Endothelial cell of umbilical vein (primary cell): ENCODE results near the gene SCN9A. TPM values are rescaled to one million over a fixed set of nuclear protein-coding genes. Genes with fewer than 3 reads are reported as not detected.

Source experiments
- BruUV-seq: library from RNA; stranded (reverse); fragments of 400-500 nt; replicated peaks from 2 replicates; lab custom pipeline; 2021; lab: Mats Ljungman, UMichigan
- CTCF ChIA-PET: fragments of 300-600, 350-600 bp; sonication (Branson Sonifier 250); formaldehyde crosslinking; loops from one replicate; lab custom pipeline; 2021; ENCODE audit warnings: antibody characterized with exemption, inconsistent platforms; lab: Charles Lee
- POLR2A ChIA-PET: fragments of 300-600, 350-600 bp; sonication (Branson Sonifier 250); formaldehyde crosslinking; loops from one replicate; lab custom pipeline; 2021; ENCODE audit warnings: antibody characterized with exemption, inconsistent platforms; lab: Charles Lee
- DNase-seq: peaks from one replicate; pipeline ENCODE4 v3.0.0-alpha.2; 2011; ENCODE audit warnings: low read depth, low spot score
- FAIRE-seq: peaks from 2 replicates; lab custom pipeline; 2011; peaks lifted over from hg19 to GRCh38; lab: Jason Lieb, UNC
- H2AFZ ChIP-seq: 2 replicates; pipeline ENCODE4 v1.6.0; 2012; ENCODE audit warnings: low read depth, low read length, control low read depth, inconsistent platforms
- H3K27ac ChIP-seq: 2 replicates; pipeline ENCODE4 v1.5.1; 2011; ENCODE audit warnings: low read depth, mild to moderate bottlenecking, control low read depth, low read length, moderate library complexity; ENCODE audit not compliant: insufficient read depth
- H3K27me3 ChIP-seq, 2 experiments: 2 replicates each; pipeline versions ENCODE4 v1.6.0 to v1.6.1; 2011; ENCODE audit warnings: low read length in 2 of 2, mixed read lengths in 1 of 2; ENCODE audit not compliant: control insufficient read depth in 2 of 2, insufficient read depth in 2 of 2
- H3K36me3 ChIP-seq, 2 experiments: 2 replicates in 1 of 2; 3 replicates in 1 of 2; pipeline ENCODE4 v1.5.1; 2011; ENCODE audit warnings: low read length in 2 of 2, mild to moderate bottlenecking in 1 of 2, moderate library complexity in 1 of 2; ENCODE audit not compliant: control insufficient read depth in 2 of 2, insufficient read depth in 2 of 2; ENCODE audit errors: extremely low read depth in 1 of 2
- H3K4me1 ChIP-seq: 3 replicates; pipeline ENCODE4 v1.5.1; 2011; ENCODE audit warnings: mild to moderate bottlenecking, low read length; ENCODE audit not compliant: control insufficient read depth, insufficient read depth; ENCODE audit errors: extremely low read depth
- H3K4me2 ChIP-seq: 2 replicates; pipeline ENCODE4 v1.6.1; 2011; ENCODE audit warnings: low read length, control low read depth, mixed read lengths; ENCODE audit not compliant: insufficient read depth
- H3K4me3 ChIP-seq, 3 experiments: fragments of 200-600 bp in 1 of 3; sonication (generic), shearing (Covaris generic) in 1 of 3; replicated peaks in 1 of 3; 2 replicates each; pipeline ENCODE4 v1.5.1; 2011 to 2016; ENCODE audit warnings: control low read depth in 3 of 3, low read length in 3 of 3, mild to moderate bottlenecking in 2 of 3, inconsistent platforms in 1 of 3, low read depth in 1 of 3, moderate library complexity in 1 of 3; ENCODE audit not compliant: insufficient read depth in 1 of 3
- H3K79me2 ChIP-seq: 2 replicates; pipeline ENCODE4 v1.6.0; 2012; ENCODE audit warnings: low read length, inconsistent platforms; ENCODE audit not compliant: control insufficient read depth, insufficient read depth
- H3K9ac ChIP-seq: replicated peaks from 2 replicates; pipeline ENCODE3; 2011; ENCODE audit warnings: low read length, control low read depth; ENCODE audit not compliant: insufficient read depth; ENCODE audit errors: extremely low read depth
- H3K9me1 ChIP-seq: replicated peaks from 3 replicates; pipeline ENCODE4 v1.6.0; 2011; ENCODE audit warnings: mild to moderate bottlenecking, low read length; ENCODE audit not compliant: control insufficient read depth, insufficient read depth; ENCODE audit errors: extremely low read depth
- H3K9me3 ChIP-seq: replicated peaks from 2 replicates; pipeline ENCODE4 v1.5.1; 2012; ENCODE audit warnings: low read length, inconsistent platforms; ENCODE audit not compliant: control insufficient read depth, insufficient read depth
- H4K20me1 ChIP-seq: replicated peaks from 2 replicates; pipeline ENCODE3; 2011; ENCODE audit warnings: mild to moderate bottlenecking, low read length; ENCODE audit not compliant: control insufficient read depth, insufficient read depth; ENCODE audit errors: extremely low read depth
- CTCF ChIP-seq, 2 donors: IDR thresholded peaks; 1 replicate in 1 of 2; 2 replicates in 1 of 2; pipeline ENCODE4 v1.5.1; 2011; ENCODE audit warnings: low read length in 2 of 2, mild to moderate bottlenecking in 2 of 2, moderate library complexity in 2 of 2, control low read depth in 1 of 2, inconsistent platforms in 1 of 2, low read depth in 1 of 2; ENCODE audit not compliant: insufficient read depth in 1 of 2; ENCODE audit errors: extremely low read depth in 1 of 2
- EZH2 ChIP-seq: IDR thresholded peaks from 2 replicates; pipeline ENCODE4 v1.6.1; 2012; ENCODE audit warnings: borderline replicate concordance, low read depth, mild to moderate bottlenecking, moderate library complexity, low read length, inconsistent platforms; ENCODE audit not compliant: severe bottlenecking
- FOS ChIP-seq: IDR thresholded peaks from 2 replicates; pipeline ENCODE4 v1.6.1; 2011; ENCODE audit warnings: mild to moderate bottlenecking, low read length, moderate library complexity, borderline replicate concordance; ENCODE audit not compliant: insufficient read depth
- GATA2 ChIP-seq: IDR thresholded peaks from 2 replicates; pipeline ENCODE4 v1.7.0; 2011; ENCODE audit warnings: low read depth, mild to moderate bottlenecking, moderate library complexity, mixed read lengths, low read length; ENCODE audit not compliant: insufficient read length, insufficient read depth
- JUN ChIP-seq: IDR thresholded peaks from 2 replicates; pipeline ENCODE4 v1.6.1; 2011; ENCODE audit warnings: borderline replicate concordance, low read depth; ENCODE audit not compliant: insufficient read length, insufficient read depth
- MAX ChIP-seq: IDR thresholded peaks from 2 replicates; pipeline ENCODE4 v1.6.1; 2011; ENCODE audit not compliant: insufficient read depth, insufficient read length
- MYC ChIP-seq: IDR thresholded peaks from one replicate; pipeline ENCODE4 v1.6.1; 2011; ENCODE audit warnings: mild to moderate bottlenecking, low read depth, low read length
- POLR2A ChIP-seq: IDR thresholded peaks from 2 replicates; pipeline ENCODE4 v1.6.1; 2012; ENCODE audit warnings: low read depth, mild to moderate bottlenecking, control low read depth, low read length
- POLR2AphosphoS5 ChIP-seq: IDR thresholded peaks from 2 replicates; pipeline ENCODE4 v1.6.1; 2012; ENCODE audit warnings: low read depth, mild to moderate bottlenecking, control low read depth, low read length, moderate library complexity; ENCODE audit not compliant: insufficient read depth
- dilution Hi-C: fragments of 300-500 bp; cut with MboI; formaldehyde crosslinking; loops from one replicate; pipeline ENCODE4 v1.15.0; 2019; ENCODE audit warnings: low sequenced_read_pairs; ENCODE audit not compliant: extremely low pct_ligation_motif_present
- intact Hi-C: fragments of 100-400 bp; cut with micrococcal nuclease; formaldehyde crosslinking; loops from one replicate; pipeline ENCODE4 v1.10.0; 2022
- polyA plus RNA-seq, 4 experiments: library from polyadenylated mRNA; depleted of rRNA in 3 of 4; stranded (reverse) in 3 of 4; unstranded in 1 of 4; fragments of >200 nt; gene quantifications; 2 replicates each; pipeline versions ENCODE4 v1.2.1 to v1.2.3, GENCODE V29; 2011 to 2012; ENCODE audit warnings: missing spikeins in 1 of 4
- total RNA-seq: library from RNA; stranded (reverse); gene quantifications from 2 replicates; pipeline ENCODE4 v1.2.3, GENCODE V29; 2021

SCN9A gene
- total and polyA plus RNA-seq, 2 donors (not counting 3 experiments of a cell fraction or from before 2014, with no cell fraction given), result 0.88 to 1.6 TPM

GRCh38 chr2:166338831-166339339 is 36.9 kb downstream of the SCN9A start:
- H3K9ac ChIP-seq, result no peak overlapping the region
- no peak overlapping the region for H3K4me2 ChIP-seq
- no peaks in the 10 kb centered on the region for H4K20me1 ChIP-seq
- H3K27me3 ChIP-seq, result no peaks in the 10 kb centered on the region
- H3K4me1 ChIP-seq, result no peaks in the 10 kb centered on the region
- FAIRE-seq, result no peak
- POLR2A ChIA-PET, result no interaction called here
- no peaks in the 10 kb centered on the region for H3K9me3 ChIP-seq
- no peak for DNase-seq
- dilution Hi-C loops, result no loop called here
- TF ChIP-seq CTCF (IDR thresholded peaks at IDR 0.05; ENCODE audit: extremely low read depth in 1 of 2, insufficient read depth in 1 of 2, low read depth in 1 of 2, low read length in 2 of 2), result no peak
- no peak for TF ChIP-seq MYC
- no peak for TF ChIP-seq FOS
- TF ChIP-seq MAX, result no peak
- TF ChIP-seq GATA2, result no peak
- TF ChIP-seq EZH2, result no peak
- no peak for TF ChIP-seq POLR2A
- TF ChIP-seq POLR2AphosphoS5, result no peak
- no peak for TF ChIP-seq JUN
- no peaks in the 10 kb centered on the region for H3K9me1 ChIP-seq
- no peaks in the 10 kb centered on the region for H3K79me2 ChIP-seq
- H3K27ac ChIP-seq, result no peak overlapping the region
- CTCF ChIA-PET, result interaction anchor here (0.9 kb wide), 1 partner anchor 22 kb away, joined by 3 read pairs; no protein-coding TSS in a partner anchor
- intact Hi-C loops, result no loop called here
- no peak overlapping the region for H2AFZ ChIP-seq
- H3K36me3 ChIP-seq, result no peaks in the 10 kb centered on the region
- H3K4me3 ChIP-seq, result no peak overlapping the region
- no TSS peak for BruUV-seq
